Stomach (tissue), 4 donors: ENCODE data around the gene ESRRG.

Experiments
- CTCF ChIP-seq, 7 experiments: fragments of 450-650 bp in 4 of 7; fragments of 200-600 bp in 3 of 7; sonication (generic) in 3 of 7; IDR thresholded peaks; one replicate each; pipeline ENCODE4 v1.5.1; 2016 to 2019; ENCODE audit warnings: antibody characterized with exemption in 7 of 7, control low read depth in 2 of 7, mild to moderate bottlenecking in 1 of 7
- POLR2AphosphoS5 ChIP-seq, 3 donors: sonication (generic); formaldehyde crosslinking; IDR thresholded peaks; one replicate each; pipeline ENCODE4 v1.6.1; 2016; ENCODE audit warnings: antibody characterized with exemption in 3 of 3

DNA sequence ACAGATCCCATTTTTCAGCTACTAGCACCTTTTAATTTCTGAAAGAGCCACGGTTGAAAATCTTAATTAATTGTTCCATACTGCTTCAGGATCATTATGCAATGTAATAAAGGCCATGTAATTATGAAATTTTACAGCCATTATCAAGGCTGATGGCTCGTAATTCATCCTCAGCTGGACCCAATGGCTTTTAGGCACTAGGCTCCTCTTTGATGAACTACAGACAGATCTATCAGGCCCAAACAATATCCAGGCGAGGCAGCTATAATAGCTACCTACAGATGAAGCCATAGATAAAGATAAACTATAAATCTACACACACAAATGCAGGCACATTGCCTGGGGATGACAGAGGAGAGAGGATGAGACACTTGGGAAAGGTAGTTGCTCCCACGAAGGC lies 189.5 kb downstream of the ESRRG start:
- TF ChIP-seq CTCF (IDR thresholded peaks at IDR 0.05) (no peak), POLR2AphosphoS5 (IDR thresholded peaks at IDR 0.05) (no peak)
